A549 (cell line): ENCODE measurements around the gene KCNG2. TPM values are rescaled to one million over a fixed set of nuclear protein-coding genes. Genes with fewer than 3 reads are reported as not detected.

Experiments
- ATAC-seq, 2 experiments: fragments of 200-7000 bp in 1 of 2; fragments of >200 bp in 1 of 2; cut with Nextera tagmentation in 1 of 2; cut with Tn5 transposase in 1 of 2; 3 replicates each; pipeline versions ENCODE4 v1.8.0 to v1.9.1; 2018 to 2020; ENCODE audit warnings: mild to moderate bottlenecking in 1 of 2, moderate library complexity in 1 of 2
- CTCF ChIA-PET: fragments of 300-600 bp; sonication (Branson Sonifier 250); formaldehyde crosslinking; extraction: SDS; loops from one replicate; lab custom pipeline; 2021; ENCODE audit warnings: antibody characterized with exemption, inconsistent platforms; lab: Yijun Ruan, JAX
- POLR2A ChIA-PET: fragments of 350-600 bp; formaldehyde crosslinking; extraction: SDS; loops from one replicate; lab custom pipeline; 2021; ENCODE audit warnings: antibody characterized with exemption, inconsistent platforms; lab: Yijun Ruan, JAX
- DNase-seq, 2 experiments: peaks; one replicate each; pipeline versions ENCODE4 v3.0.0 to v3.0.0-alpha.2; 2011 to 2016; ENCODE audit warnings: low read depth in 1 of 2, low spot score in 1 of 2
- FAIRE-seq: peaks from 2 replicates; lab custom pipeline; 2011; peaks lifted over from hg19 to GRCh38; lab: Jason Lieb, UNC
- H3K27ac ChIP-seq, 2 experiments: fragments of >200 bp; sonication (Bioruptor Twin); formaldehyde crosslinking; 3 replicates each; pipeline ENCODE4 v1.5.1; 2016 to 2017
- H3K4me1 ChIP-seq: fragments of >200 bp; sonication (Bioruptor Twin); formaldehyde crosslinking; 3 replicates; pipeline ENCODE4 v1.6.1; 2016
- H3K4me2 ChIP-seq: fragments of >200 bp; sonication (Bioruptor Twin); formaldehyde crosslinking; 3 replicates; pipeline ENCODE4 v1.6.1; 2016
- H3K4me3 ChIP-seq: fragments of >200 bp; sonication (Bioruptor Twin); formaldehyde crosslinking; 3 replicates; pipeline ENCODE4 v1.5.1; 2016
- H3K9me3 ChIP-seq: fragments of >200 bp; sonication (Bioruptor Twin); formaldehyde crosslinking; 3 replicates; pipeline ENCODE4 v1.6.1; 2016
- BCL3 ChIP-seq: fragments of >200 bp; sonication (Bioruptor Twin); formaldehyde crosslinking; IDR thresholded peaks from 3 replicates; pipeline ENCODE4 v1.6.1; 2016
- CBX2 ChIP-seq: fragments of 200-600 bp; sonication (generic); IDR thresholded peaks from 2 replicates; pipeline ENCODE4 v1.6.1; 2016; ENCODE audit warnings: low read depth, mild to moderate bottlenecking, borderline replicate concordance
- CEBPB ChIP-seq, 2 experiments: fragments of >200 bp in 1 of 2; sonication (Bioruptor Twin) in 1 of 2; formaldehyde crosslinking in 1 of 2; IDR thresholded peaks; 2 replicates each; pipeline ENCODE4 v1.6.1; 2012 to 2016
- CHD4 ChIP-seq: fragments of 200-600 bp; sonication (generic); IDR thresholded peaks from 2 replicates; pipeline ENCODE4 v1.6.1; 2016; ENCODE audit warnings: antibody characterized with exemption, mild to moderate bottlenecking, borderline replicate concordance
- E2F6 ChIP-seq: IDR thresholded peaks from 2 replicates; pipeline ENCODE4 v1.6.1; 2012; ENCODE audit warnings: low read depth, borderline replicate concordance
- EHF ChIP-seq: fragments of 250-450 bp; sonication (Bioruptor Pico); IDR thresholded peaks from 2 replicates; pipeline ENCODE4 v1.5.0; 2020; ENCODE audit warnings: mild to moderate bottlenecking
- ELK1 ChIP-seq: fragments of 150-350 bp; IDR thresholded peaks from 2 replicates; pipeline ENCODE4 v1.6.1; 2014; ENCODE audit warnings: low read depth, mild to moderate bottlenecking, low read length
- EP300 ChIP-seq, 2 experiments: fragments of >200 bp; sonication (Bioruptor Twin); formaldehyde crosslinking; IDR thresholded peaks; 2 replicates in 1 of 2; 3 replicates in 1 of 2; pipeline ENCODE4 v1.6.1; 2016 to 2017
- FOXS1 ChIP-seq: fragments of 250-450 bp; sonication (Bioruptor Pico); IDR thresholded peaks from 2 replicates; pipeline ENCODE4 v1.5.0; 2020; ENCODE audit warnings: mild to moderate bottlenecking, moderate library complexity
- HDAC2 ChIP-seq: fragments of 200-600 bp; sonication (generic); IDR thresholded peaks from 2 replicates; pipeline ENCODE4 v1.6.1; 2016
- HEYL ChIP-seq: fragments of 250-450 bp; sonication (Bioruptor Pico); IDR thresholded peaks from 2 replicates; pipeline ENCODE4 v1.8.0; 2021; ENCODE audit warnings: mild to moderate bottlenecking, moderate library complexity
- MAX ChIP-seq: IDR thresholded peaks from 2 replicates; pipeline ENCODE4 v1.6.1; 2012
- NR3C1 ChIP-seq: fragments of >200 bp; sonication (Bioruptor Twin); formaldehyde crosslinking; IDR thresholded peaks from 3 replicates; pipeline ENCODE4 v1.6.1; 2017
- PBX3 ChIP-seq: IDR thresholded peaks from 2 replicates; pipeline ENCODE4 v1.6.1; 2012
- PHF8 ChIP-seq: fragments of 200-600 bp; sonication (generic); IDR thresholded peaks from 2 replicates; pipeline ENCODE4 v1.6.1; 2016; ENCODE audit warnings: low read depth, mild to moderate bottlenecking, antibody characterized with exemption, moderate library complexity, borderline replicate concordance
- POLR2A ChIP-seq: IDR thresholded peaks from 2 replicates; pipeline ENCODE4 v1.6.1; 2012; ENCODE audit warnings: mild to moderate bottlenecking, low read length
- POLR2AphosphoS2 ChIP-seq: conservative IDR thresholded peaks from 2 replicates; pipeline ENCODE4 v1.6.1; 2012; ENCODE audit warnings: low read length, improper control_type of control experiment, inconsistent platforms
- RCOR1 ChIP-seq: fragments of 150-350 bp; IDR thresholded peaks from 2 replicates; pipeline ENCODE4 v1.6.1; 2014; ENCODE audit warnings: antibody characterized with exemption, low read length, low read depth
- REST ChIP-seq: fragments of 200-600 bp; sonication (generic); IDR thresholded peaks from 2 replicates; pipeline ENCODE4 v1.6.1; 2016; ENCODE audit warnings: antibody characterized with exemption, mild to moderate bottlenecking, moderate library complexity
- RFX5 ChIP-seq: fragments of 450-650 bp; IDR thresholded peaks from 2 replicates; pipeline ENCODE4 v1.7.1; 2014; ENCODE audit warnings: antibody characterized with exemption, mild to moderate bottlenecking, moderate library complexity
- RNF2 ChIP-seq: fragments of 200-600 bp; sonication (generic); IDR thresholded peaks from 2 replicates; pipeline ENCODE4 v1.6.1; 2016; ENCODE audit warnings: low read depth, mild to moderate bottlenecking, antibody characterized with exemption, moderate library complexity, borderline replicate concordance
- SREBF2 ChIP-seq: fragments of 450-650 bp; IDR thresholded peaks from 2 replicates; pipeline ENCODE4 v1.6.1; 2014; ENCODE audit warnings: mild to moderate bottlenecking, moderate library complexity
- TFCP2L1 ChIP-seq: fragments of 250-450 bp; sonication (Bioruptor Pico); IDR thresholded peaks from 2 replicates; pipeline ENCODE4 v1.5.0; 2021; ENCODE audit warnings: mild to moderate bottlenecking
- ZC3H11A ChIP-seq: fragments of 450-650 bp; IDR thresholded peaks from 2 replicates; pipeline ENCODE4 v1.6.1; 2014; ENCODE audit warnings: antibody characterized with exemption, mild to moderate bottlenecking
- ZFP36 ChIP-seq: fragments of 450-650 bp; IDR thresholded peaks from 2 replicates; pipeline ENCODE4 v1.6.1; 2014; ENCODE audit warnings: borderline replicate concordance; ENCODE audit not compliant: partially characterized antibody
- ZNF302 ChIP-seq: fragments of 250-450 bp; sonication (Bioruptor Pico); IDR thresholded peaks from 2 replicates; pipeline ENCODE4 v1.9.0; 2021; ENCODE audit warnings: inconsistent platforms, mild to moderate bottlenecking, moderate library complexity
- WGBS: methylation state at CpG from one replicate; pipeline ENCODE4 v1.1.6; 2017; ENCODE audit errors: missing lambda C conversion rate; 5-methylcytosine and 5-hydroxymethylcytosine counted together
- polyA plus RNA-seq, 4 experiments: library from polyadenylated mRNA; depleted of rRNA in 3 of 4; stranded (reverse); fragments of >200 nt; fragmentation: RNase III in 1 of 4; extraction: RNeasy Plus Mini Kit Qiagen cat#74134 plus additional on column Dnase treatment in 1 of 4; gene quantifications; 2 replicates in 3 of 4; 3 replicates in 1 of 4; pipeline ENCODE4 v1.2.3, GENCODE V29; 2011 to 2017

KCNG2 gene
- polyA plus RNA-seq, 2 of the 4 experiments (the other 2 are of a cell fraction), result not detected

GRCh38 chr18:79915161-79916127 is 117.7 kb downstream of the KCNG2 start:
- ATAC-seq, result no peak
- DNase-seq, result no peak
- FAIRE-seq, result no peak
- WGBS, result 90% methylated on average over 39 of the region's 50 CpGs
- Histone ChIP-seq H3K4me1 (no peaks in the 10 kb centered on the region), H3K9me3 (no peaks in the 10 kb centered on the region), H3K4me3 (no peak overlapping the region), H3K4me2 (no peak overlapping the region), H3K27ac (no peak overlapping the region)
- no peak for TF ChIP-seq CBX2
- no peak for TF ChIP-seq ZNF302
- TF ChIP-seq RCOR1, result no peak
- no peak for TF ChIP-seq TFCP2L1 (CRISPR knock-in tag)
- TF ChIP-seq ELK1, result no peak
- TF ChIP-seq SREBF2, result no peak
- no peak for TF ChIP-seq POLR2AphosphoS2
- TF ChIP-seq ZC3H11A, result no peak
- TF ChIP-seq NR3C1, result no peak
- TF ChIP-seq PHF8, result no peak
- no peak for TF ChIP-seq HEYL
- ChIA-PET POLR2A (no interaction called here), CTCF (no interaction called here)

- Histone ChIP-seq H3K4me2 (no peak overlapping the region), H3K4me1 (no peaks in the 10 kb centered on the region), H3K27ac (no peak overlapping the region), H3K4me3 (no peak overlapping the region), H3K9me3 (no peaks in the 10 kb centered on the region)
- DNase-seq, result no peak
- POLR2A ChIA-PET, result no interaction called here
- no peak for TF ChIP-seq E2F6
- TF ChIP-seq ELK1, result no peak
- TF ChIP-seq SREBF2, result no peak
- no peak for TF ChIP-seq POLR2A
- TF ChIP-seq MAX, result no peak
- TF ChIP-seq HDAC2, result no peak
- no peak for TF ChIP-seq RNF2
- no peak for TF ChIP-seq ZFP36
- TF ChIP-seq POLR2AphosphoS2, result no peak
- TF ChIP-seq CEBPB (IDR thresholded peaks at IDR 0.05), result no peak
- no peak for TF ChIP-seq BCL3
- TF ChIP-seq EP300 (IDR thresholded peaks at IDR 0.05), result no peak
- no peak for TF ChIP-seq FOXS1
- no peak for TF ChIP-seq REST
- no peak for TF ChIP-seq CHD4
- TF ChIP-seq PBX3, result no peak
- TF ChIP-seq EHF, result no peak
- no peak for TF ChIP-seq RFX5
- TF ChIP-seq, all 56 proteins: peak for 0
- WGBS, result 81% methylated on average over 25 of the region's 26 CpGs
- no peak for ATAC-seq
- CTCF ChIA-PET, result no interaction called here
- FAIRE-seq, result no peak
These were observed 118.4 kb downstream of the KCNG2 start for GRCh38 chr18:79916128-79916494.
